ENCODE data around the gene SERP2.

GRCh38 chr13:44400736-44401135 lies 27.1 kb downstream of the SERP2 start:
- no peak for TF ChIP-seq POLR2A (IDR thresholded peaks at IDR 0.05; ENCODE audit: low read length)
- TF ChIP-seq GATA1 (IDR thresholded peaks at IDR 0.05; ENCODE audit: low read depth, low read length), result no peak

All from erythroblast (primary cell).